ENCODE measurements around the gene LAMTOR2.

Gene LAMTOR2

GRCh38 chr1:156099282-156099681 is 44.7 kb downstream of the LAMTOR2 start:
- no peak for DNase-seq

- peak; percentile 9 for DNase-seq
Measured at GRCh38 chr1:156100205-156100995, 45.8 kb downstream of the LAMTOR2 start.

- no peak for DNase-seq
Measured at GRCh38 chr1:156101880-156102279, 47.3 kb downstream of the LAMTOR2 start.

- DNase-seq = no peak
Measured at GRCh38 chr1:156102633-156103511, 48.3 kb downstream of the LAMTOR2 start.

GRCh38 chr1:156103521-156103947 is 49.0 kb downstream of the LAMTOR2 start:
- DNase-seq = no peak

GRCh38 chr1:156104065-156104810 is 49.7 kb downstream of the LAMTOR2 start:
- no peak for DNase-seq

DNA sequence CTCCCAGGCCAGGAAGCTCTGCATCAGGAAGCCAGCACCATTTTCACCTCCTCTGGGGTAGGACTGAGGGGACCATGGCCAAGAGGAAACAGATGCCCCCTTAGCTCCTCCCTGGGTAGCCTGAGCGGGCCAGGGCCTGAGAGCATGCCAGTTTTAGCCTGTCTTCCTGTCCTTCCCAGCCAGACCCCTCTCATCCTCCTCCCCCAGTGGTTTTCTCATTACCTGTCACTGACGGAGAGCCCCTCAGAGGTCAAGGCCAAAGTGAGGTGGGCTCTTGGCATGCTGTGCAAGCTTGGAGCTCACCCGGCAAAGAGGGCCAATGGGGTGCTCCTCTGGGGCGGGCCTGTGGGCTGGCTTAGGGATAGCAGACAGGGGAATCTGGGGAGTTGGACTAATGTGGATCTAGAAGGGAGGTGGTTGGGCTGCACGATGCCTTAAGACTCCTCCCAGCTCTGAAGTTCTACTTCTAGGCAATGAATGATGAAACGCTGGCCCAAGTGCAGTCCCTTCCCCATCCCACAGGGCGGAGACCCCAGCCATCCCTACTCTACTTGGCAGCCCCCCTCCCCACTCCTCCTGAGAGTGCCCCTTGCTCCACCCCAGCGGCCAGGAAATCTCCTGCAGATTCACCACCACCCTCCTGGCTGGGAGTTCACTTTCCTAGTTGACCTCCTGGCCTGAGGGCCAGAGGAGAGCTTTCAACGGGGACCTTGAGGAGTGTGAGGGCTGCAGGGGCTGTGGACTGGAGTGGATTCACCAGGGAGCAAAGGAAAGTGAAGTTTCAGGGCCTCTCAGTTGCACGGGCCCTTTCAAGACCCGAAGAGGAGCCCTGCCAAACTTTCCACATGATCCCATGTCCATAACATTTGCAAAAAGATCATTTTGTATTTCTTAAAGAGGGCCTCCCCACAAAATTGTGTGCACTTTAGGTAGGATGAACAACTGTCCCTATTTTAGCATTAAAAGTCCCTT is 50.6 kb downstream of the LAMTOR2 start:
- no peak for DNase-seq

- DNase-seq = no peak
Measured at GRCh38 chr1:156106624-156107488, 52.3 kb downstream of the LAMTOR2 start.

- DNase-seq = no peak
Measured at GRCh38 chr1:156108057-156108456, 53.5 kb downstream of the LAMTOR2 start.
